GM10248 (cell line): ENCODE data around the gene TRPT1.

Source experiments
- CTCF ChIA-PET: fragments of 300-600 bp; sonication (Branson Sonifier 250); formaldehyde crosslinking; extraction: SDS; loops from one replicate; lab custom pipeline; 2021; ENCODE audit warnings: antibody characterized with exemption; lab: Yijun Ruan, JAX
- POLR2A ChIA-PET: fragments of 350-650 bp; sonication (Branson Sonifier 250); formaldehyde crosslinking; extraction: SDS; loops from one replicate; lab custom pipeline; 2020; ENCODE audit warnings: antibody characterized with exemption; lab: Yijun Ruan, JAX
- DNase-seq: peaks from one replicate; pipeline ENCODE4 v3.0.0; 2012; ENCODE audit errors: extremely low spot score
- CTCF ChIP-seq: IDR thresholded peaks from 2 replicates; pipeline ENCODE4 v1.5.1; 2012; ENCODE audit warnings: mild to moderate bottlenecking, low read depth; ENCODE audit errors: extremely low read depth, missing control alignments, control extremely low read depth

TRPT1 gene

GRCh38 chr11:64232967-64233315 lies 7.0 kb upstream of the TRPT1 start:
- ChIA-PET CTCF (interaction anchor here (0.9 to 30.9 kb wide), 4 partner anchors 18 to 72 kb away, joined by 3 to 368 read pairs (median 8); partner anchors contain the start of genes ESRRA, FERMT3 and PLCB3), POLR2A (interaction anchor here (0.6 kb wide), 1 partner anchor 10 kb away, joined by 4 read pairs; no protein-coding TSS in a partner anchor)
- TF ChIP-seq CTCF = no peak
- DNase-seq = no peak

- ChIA-PET POLR2A (interaction anchor here (1.1 kb wide), 1 partner anchor 9 kb away, joined by 4 read pairs; the partner anchor contains the start of gene FKBP2), CTCF (interaction anchor here (0.9 to 30.9 kb wide), 4 partner anchors 18 to 72 kb away, joined by 3 to 368 read pairs (median 8); partner anchors contain the start of genes ESRRA, FERMT3 and PLCB3)
- no peak for DNase-seq
- TF ChIP-seq CTCF = no peak
Measured at GRCh38 chr11:64232182-64232966, 6.4 kb upstream of the TRPT1 start.

- TF ChIP-seq CTCF = no peak
- ChIA-PET POLR2A (interaction anchor here (0.5 to 1.1 kb wide), 2 partner anchors 10 to 27 kb away, joined by 4 read pairs; partner anchors contain the start of gene FKBP2), CTCF (interaction anchor here (2.9 to 30.9 kb wide), 2 partner anchors 19 to 21 kb away, joined by 12 to 368 read pairs; partner anchors contain the start of genes FERMT3 and PLCB3)
- DNase-seq = no peak
Measured at GRCh38 chr11:64231546-64231945, 5.6 kb upstream of the TRPT1 start.

GRCh38 chr11:64230985-64231365 lies 5.0 kb upstream of the TRPT1 start:
- ChIA-PET CTCF (interaction anchor here (1.1 to 30.9 kb wide), 2 partner anchors 12 to 20 kb away, joined by 3 to 368 read pairs; partner anchors contain the start of gene FERMT3), POLR2A (interaction anchor here (0.5 to 1.1 kb wide), 2 partner anchors 10 to 26 kb away, joined by 4 read pairs; partner anchors contain the start of gene FKBP2)
- no peak for TF ChIP-seq CTCF
- no peak for DNase-seq

GRCh38 chr11:64230171-64230984 lies 4.4 kb upstream of the TRPT1 start, which contains the start of gene DNAJC4:
DNAJC4 (plus strand) TSS chr11:64230548; CDS start chr11:64230855, 307 bp downstream.
- DNase-seq = peak; percentile 89
- CTCF ChIA-PET = interaction anchor here (1.1 to 30.9 kb wide), 2 partner anchors 13 to 20 kb away, joined by 3 to 368 read pairs; partner anchors contain the start of gene FERMT3
- POLR2A ChIA-PET = interaction anchor here (0.6 kb wide), 1 partner anchor 40 kb away, joined by 6 read pairs; no protein-coding TSS in a partner anchor
- no peak for TF ChIP-seq CTCF

- ChIA-PET POLR2A (interaction anchor here (0.6 kb wide), 1 partner anchor 39 kb away, joined by 6 read pairs; no protein-coding TSS in a partner anchor), CTCF (interaction anchor here (30.9 kb wide), 1 partner anchor 19 kb away, joined by 368 read pairs; the partner anchor contains the start of gene FERMT3)
- no peak for TF ChIP-seq CTCF
- DNase-seq = no peak
Measured at GRCh38 chr11:64229744-64230170, 3.8 kb upstream of the TRPT1 start.
